ENCODE data around the gene EPHA7. TPM values are rescaled to one million over a fixed set of nuclear protein-coding genes. Genes with fewer than 3 reads are reported as not detected.

The EPHA7 gene
- polyA plus RNA-seq, 1 of the 3 experiments (the other 2 are of a cell fraction) = under 0.01 TPM

- CTCF ChIA-PET = no interaction called here
- no peak overlapping the region for H3K9ac ChIP-seq
Observed at GRCh38 chr6:93266116-93266817, 153.1 kb downstream of the EPHA7 start.

GRCh38 chr6:93260881-93261280, 158.5 kb downstream of the EPHA7 start:
- 0% methylated on average over 2 of the region's 2 CpGs for WGBS (ENCODE audit: low lambda C conversion rate)
- TF ChIP-seq ELF1 (IDR thresholded peaks at IDR 0.05) (no peak), JUND (IDR thresholded peaks at IDR 0.05) (no peak), EZH2phosphoT487 (IDR thresholded peaks at IDR 0.05; ENCODE audit: borderline replicate concordance, low read depth) (no peak), REST (IDR thresholded peaks at IDR 0.05; ENCODE audit: low read depth, low read length) (no peak), TAF1 (IDR thresholded peaks at IDR 0.05; ENCODE audit: borderline replicate concordance, low read depth, low read length) (no peak), TCF12 (IDR thresholded peaks at IDR 0.05) (no peak), USF1 (IDR thresholded peaks at IDR 0.05; ENCODE audit: borderline replicate concordance, low read depth) (no peak), SIN3A (IDR thresholded peaks at IDR 0.05; ENCODE audit: borderline replicate concordance, low read depth, low read length) (no peak), MAX (IDR thresholded peaks at IDR 0.05; ENCODE audit: low read depth) (no peak)
- ChIA-PET POLR2A (no interaction called here), CTCF (no interaction called here)
- no peak overlapping the region for H3K4me2 ChIP-seq
- H3K4me3 ChIP-seq (ENCODE audit: low read depth in 2 of 2, low read length in 1 of 2) = no peak overlapping the region
- H3K9me2 ChIP-seq = no peaks in the 10 kb centered on the region
- H3K27ac ChIP-seq (ENCODE audit: low read depth in 2 of 2, low read length in 1 of 2) = no peak overlapping the region
- H3F3A ChIP-seq (replicated peaks; ENCODE audit: insufficient read depth) = no peaks in the 10 kb centered on the region
- no peaks in the 10 kb centered on the region for H3K4me1 ChIP-seq (ENCODE audit: control insufficient read depth in 1 of 2, insufficient read depth in 2 of 2, low read depth in 1 of 2, low read length in 1 of 2)
- no peaks in the 10 kb centered on the region for H4K20me1 ChIP-seq (ENCODE audit: insufficient read depth)
- H3K9ac ChIP-seq = no peak overlapping the region
- H3K79me2 ChIP-seq (ENCODE audit: insufficient read depth) = no peaks in the 10 kb centered on the region
- DNase-seq = no peak
- H3K9me3 ChIP-seq = no peaks in the 10 kb centered on the region
- no peaks in the 10 kb centered on the region for H3K36me3 ChIP-seq (replicated peaks in 1 of 2; ENCODE audit: control insufficient read depth in 1 of 2, insufficient read depth in 2 of 2, low read length in 1 of 2)
- H3K27me3 ChIP-seq (ENCODE audit: insufficient read depth) = no peaks in the 10 kb centered on the region
- no peak overlapping the region for H2AFZ ChIP-seq (ENCODE audit: low read depth)

More at GRCh38 chr6:93266116-93266817, 153.1 kb downstream of the EPHA7 start:
- H3K27ac ChIP-seq (ENCODE audit: low read depth in 2 of 2, low read length in 1 of 2) = no peak overlapping the region
- H3K4me3 ChIP-seq (ENCODE audit: low read depth in 2 of 2, low read length in 1 of 2) = no peak overlapping the region
- no peaks in the 10 kb centered on the region for H3F3A ChIP-seq (replicated peaks; ENCODE audit: insufficient read depth)
- no peak for TF ChIP-seq RXRA (IDR thresholded peaks at IDR 0.05; ENCODE audit: borderline replicate concordance, low read depth)
- TF ChIP-seq EZH2phosphoT487 (IDR thresholded peaks at IDR 0.05; ENCODE audit: borderline replicate concordance, low read depth) = no peak
- H3K4me1 ChIP-seq (ENCODE audit: control insufficient read depth in 1 of 2, insufficient read depth in 2 of 2, low read depth in 1 of 2, low read length in 1 of 2) = no peaks in the 10 kb centered on the region
- no peak for DNase-seq
- no peaks in the 10 kb centered on the region for H3K36me3 ChIP-seq (replicated peaks in 1 of 2; ENCODE audit: control insufficient read depth in 1 of 2, insufficient read depth in 2 of 2, low read length in 1 of 2)
- H3K27me3 ChIP-seq (ENCODE audit: insufficient read depth) = no peaks in the 10 kb centered on the region
- no peaks in the 10 kb centered on the region for H3K9me3 ChIP-seq
- POLR2A ChIA-PET = no interaction called here
- no peak overlapping the region for H2AFZ ChIP-seq (ENCODE audit: low read depth)
- 9% methylated on average over 3 of the region's 3 CpGs for WGBS (ENCODE audit: low lambda C conversion rate)
- no peak overlapping the region for H3K4me2 ChIP-seq
- no peaks in the 10 kb centered on the region for H3K9me2 ChIP-seq
- H4K20me1 ChIP-seq (ENCODE audit: insufficient read depth) = no peaks in the 10 kb centered on the region
- no peaks in the 10 kb centered on the region for H3K79me2 ChIP-seq (ENCODE audit: insufficient read depth)

All from SK-N-SH (cell line).